HG02759 (cell line): ENCODE results near the gene MTTP.
A peak's percentile ranks its signal among the peaks of the same experiment; 100 is the strongest.

Experiments used
- ATAC-seq: cut with Tn5 transposase; IDR thresholded peaks from one replicate; pipeline ENCODE4 v1.9.1; 2021; ENCODE audit warnings: mild to moderate bottlenecking, moderate library complexity; ENCODE audit not compliant: unreplicated experiment

The MTTP gene

DNA sequence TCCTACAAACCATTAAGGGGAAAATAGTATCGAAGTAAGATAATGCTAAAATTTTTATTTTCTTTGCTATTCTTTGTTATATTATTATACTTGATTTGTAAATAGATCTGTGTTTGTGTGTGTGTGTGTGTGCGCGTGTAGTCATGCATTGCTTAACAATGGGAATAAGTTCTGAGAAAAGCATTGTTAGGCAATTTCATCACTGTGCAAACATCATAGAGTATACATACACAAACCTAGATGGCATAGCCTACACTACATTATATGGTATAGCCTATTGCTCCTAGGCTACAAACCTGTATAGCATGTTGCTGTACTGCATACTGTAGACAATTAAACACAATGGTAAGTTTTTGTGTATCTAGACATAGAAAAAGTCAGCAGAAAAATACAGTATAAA lies 17.1 kb downstream of the MTTP start:
- ATAC-seq, result no peak

DNA sequence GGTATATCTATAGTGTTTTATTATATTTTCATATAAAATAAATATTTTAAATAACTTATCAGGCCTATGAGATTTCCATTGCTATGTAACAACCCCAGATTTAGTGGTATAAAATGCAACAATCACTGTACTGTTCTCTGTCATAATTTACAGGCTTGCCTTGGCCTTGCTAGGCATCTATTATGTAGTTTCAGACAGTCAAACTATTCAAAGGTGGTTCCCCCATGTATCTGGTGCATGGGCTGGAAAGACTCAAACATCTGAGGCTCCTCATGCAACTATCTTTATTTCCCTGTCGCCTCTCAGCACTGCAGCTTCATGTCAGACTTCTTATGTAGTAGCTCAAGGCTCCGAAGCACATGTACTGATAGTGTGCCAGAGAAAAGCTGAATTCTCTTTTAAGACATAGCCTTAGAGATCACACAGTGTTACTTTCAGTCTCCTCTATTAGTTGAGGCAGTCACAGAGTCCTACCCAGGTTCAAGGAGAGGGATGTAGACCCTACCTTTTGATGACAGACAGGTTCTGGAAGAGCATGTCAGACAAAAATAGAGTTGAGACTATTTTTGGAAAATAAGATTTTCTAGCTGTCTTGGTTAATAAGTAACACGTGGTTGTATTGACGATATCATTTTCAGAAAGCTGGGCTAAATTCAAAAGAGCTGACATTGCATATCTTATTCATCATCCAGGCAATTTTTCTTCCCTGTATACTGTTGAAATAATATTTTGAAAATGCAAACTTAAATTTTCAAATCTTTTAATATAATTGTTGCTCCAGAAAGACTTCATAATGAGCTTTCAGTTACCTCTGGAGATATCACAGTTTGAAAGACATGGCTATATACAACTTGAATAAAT lies 19.4 kb downstream of the MTTP start:
- peak; percentile 80 for ATAC-seq

DNA sequence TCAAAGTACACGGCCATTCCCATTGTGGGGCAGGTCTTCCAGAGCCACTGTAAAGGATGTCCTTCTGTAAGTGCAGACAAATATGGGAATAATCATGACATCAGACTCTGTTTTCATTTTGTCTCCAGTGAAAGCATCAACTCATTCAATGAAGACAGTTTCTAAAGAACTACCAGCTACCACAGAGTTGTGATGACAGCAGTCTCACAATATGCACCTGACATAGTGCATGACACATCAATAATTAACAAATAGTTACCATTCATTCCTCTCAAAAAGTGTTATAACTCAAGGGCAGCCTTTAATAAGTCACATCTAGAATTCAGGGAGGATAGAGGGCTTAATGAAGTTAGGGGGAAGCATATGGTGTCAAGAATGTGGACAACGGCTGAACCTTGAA lies 20.2 kb downstream of the MTTP start:
- no peak for ATAC-seq

DNA sequence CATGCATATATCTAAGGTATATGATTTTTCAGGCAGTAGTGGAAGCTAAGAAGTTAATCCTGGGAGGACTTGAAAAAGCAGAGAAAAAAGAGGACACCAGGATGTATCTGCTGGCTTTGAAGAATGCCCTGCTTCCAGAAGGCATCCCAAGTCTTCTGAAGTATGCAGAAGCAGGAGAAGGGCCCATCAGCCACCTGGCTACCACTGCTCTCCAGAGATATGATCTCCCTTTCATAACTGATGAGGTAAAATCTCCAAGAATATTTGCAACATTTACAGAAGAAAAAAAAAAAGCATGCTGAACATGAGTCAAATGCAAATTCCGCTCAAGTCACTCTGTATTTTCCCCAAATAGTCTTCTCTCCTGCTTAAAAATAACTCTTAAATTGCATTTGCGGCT lies 32.1 kb downstream of the MTTP start:
- no peak for ATAC-seq

DNA sequence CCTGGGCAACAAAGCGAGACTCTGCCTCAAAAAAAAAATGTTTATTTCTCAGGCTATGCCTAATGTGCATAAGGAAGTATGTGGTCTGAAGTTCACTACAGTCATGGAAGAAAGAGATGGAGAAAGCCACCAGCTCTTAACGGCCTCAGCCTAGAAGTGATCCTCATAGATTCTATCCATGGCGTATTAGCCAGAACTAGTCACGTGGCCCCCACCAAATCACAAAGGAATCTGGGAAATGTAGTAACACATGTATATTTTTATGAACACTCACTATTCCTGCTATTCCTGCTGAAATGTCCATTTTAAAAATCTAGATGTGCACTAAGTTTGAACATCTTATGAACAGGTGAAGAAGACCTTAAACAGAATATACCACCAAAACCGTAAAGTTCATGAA lies 33.8 kb downstream of the MTTP start:
- no peak for ATAC-seq

DNA sequence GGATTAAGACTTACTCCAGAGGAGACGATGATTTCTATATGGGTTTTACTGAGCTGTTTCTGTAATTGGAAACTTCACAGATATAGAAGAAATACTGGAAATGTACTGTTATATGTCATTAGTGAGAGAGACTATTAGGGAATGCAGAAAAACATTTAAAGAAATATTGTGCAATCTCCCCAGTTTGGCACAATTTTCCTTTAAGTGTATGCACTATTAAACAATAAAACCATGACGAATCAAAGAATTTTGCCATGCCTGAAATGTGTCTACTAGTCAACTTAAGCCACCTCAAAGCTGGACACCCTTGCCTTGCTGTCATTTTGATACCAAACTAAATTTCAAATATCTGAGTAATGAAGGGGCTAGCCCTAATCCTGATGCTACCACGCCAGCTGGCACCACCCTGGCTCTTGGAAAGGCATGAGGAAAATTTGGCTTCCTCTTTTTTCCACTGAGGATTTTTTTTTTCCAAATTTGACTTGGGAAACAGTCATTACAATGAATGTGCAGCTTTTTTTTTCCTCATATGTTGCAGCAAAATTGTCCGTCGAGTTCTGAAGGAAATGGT lies 36.1 kb downstream of the MTTP start:
- ATAC-seq, result no peak

DNA sequence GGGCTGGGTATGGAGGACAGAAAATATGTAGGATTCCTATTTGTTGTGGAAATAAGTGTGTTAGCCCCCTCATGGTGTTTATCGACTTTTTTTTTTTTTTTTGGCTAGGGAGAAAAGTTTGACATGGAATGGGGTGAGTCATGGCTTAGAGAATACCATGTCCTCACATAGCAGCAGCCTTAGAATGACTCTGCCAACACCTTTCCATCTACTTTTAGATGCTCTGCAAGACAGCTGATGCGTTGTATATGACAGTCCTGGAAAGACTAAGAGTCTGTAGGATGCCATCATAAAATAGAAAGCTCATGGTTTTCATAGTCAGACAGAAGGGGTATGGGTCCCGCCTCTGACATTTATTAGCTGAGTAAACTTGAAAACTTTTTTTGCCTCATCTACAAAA lies 37.7 kb downstream of the MTTP start:
- ATAC-seq, result no peak

DNA sequence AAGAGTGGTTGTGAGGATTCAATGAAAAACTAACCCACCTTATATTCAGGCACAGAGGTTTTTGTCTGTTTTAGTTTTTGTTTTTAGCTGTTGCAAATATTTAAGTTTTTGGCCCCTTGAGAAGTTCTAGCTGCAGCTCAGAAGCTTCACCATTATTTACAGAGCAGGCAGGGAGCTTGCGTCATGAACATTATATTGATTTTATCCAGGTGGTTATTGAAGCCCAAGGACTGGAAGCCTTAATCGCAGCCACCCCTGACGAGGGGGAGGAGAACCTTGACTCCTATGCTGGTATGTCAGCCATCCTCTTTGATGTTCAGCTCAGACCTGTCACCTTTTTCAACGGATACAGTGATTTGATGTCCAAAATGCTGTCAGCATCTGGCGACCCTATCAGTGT lies 38.1 kb downstream of the MTTP start:
- no peak for ATAC-seq

DNA sequence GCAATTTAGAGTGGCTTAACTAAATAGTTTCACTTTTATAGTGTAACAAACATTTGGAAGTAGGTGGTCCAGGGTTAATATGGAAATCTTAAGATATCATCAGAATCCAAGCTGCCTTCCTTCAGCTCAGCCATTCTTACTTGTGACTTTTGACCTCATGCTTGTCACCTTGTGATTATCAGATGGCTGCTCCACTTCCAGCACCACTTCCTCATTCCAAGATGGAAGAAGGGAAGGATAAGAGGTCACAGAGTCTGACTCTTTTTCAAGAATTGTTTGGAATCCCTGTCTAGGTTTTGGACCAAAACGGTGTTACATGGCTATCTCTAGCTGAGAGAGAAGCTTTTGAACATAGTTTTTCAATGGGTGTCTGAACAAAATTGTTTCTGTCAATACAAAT lies 39.9 kb downstream of the MTTP start:
- ATAC-seq, result no peak

DNA sequence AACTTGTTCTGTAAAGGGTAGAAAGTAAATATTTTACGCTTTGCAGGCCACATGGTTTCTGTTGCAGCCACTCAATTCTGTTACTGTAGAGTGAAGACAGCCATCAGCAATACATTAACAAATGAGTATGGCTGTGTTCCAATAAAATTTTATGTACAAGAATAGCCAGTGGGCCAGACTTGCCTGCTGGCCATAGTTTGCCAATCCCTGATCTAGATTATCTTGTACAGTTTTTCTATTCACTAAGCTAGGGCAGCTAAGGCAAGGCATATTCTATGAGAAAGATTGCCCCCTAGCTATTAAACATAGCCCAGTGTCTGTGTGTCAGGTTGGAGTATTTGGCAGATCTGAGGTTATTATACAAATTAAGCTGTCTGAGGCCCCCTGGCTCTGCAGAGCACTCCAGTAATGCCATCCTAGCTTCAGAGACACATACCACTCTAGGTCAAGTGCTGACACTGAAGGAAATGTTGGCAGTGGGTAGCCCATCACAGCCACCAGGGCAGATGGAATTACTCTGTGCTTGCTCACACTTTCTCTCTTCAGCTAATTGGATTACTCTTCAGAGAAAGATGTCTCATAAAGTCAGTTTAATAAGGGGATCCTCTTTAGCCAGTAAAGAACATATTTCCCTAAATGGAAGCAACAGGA lies 40.7 kb downstream of the MTTP start:
- no peak for ATAC-seq

DNA sequence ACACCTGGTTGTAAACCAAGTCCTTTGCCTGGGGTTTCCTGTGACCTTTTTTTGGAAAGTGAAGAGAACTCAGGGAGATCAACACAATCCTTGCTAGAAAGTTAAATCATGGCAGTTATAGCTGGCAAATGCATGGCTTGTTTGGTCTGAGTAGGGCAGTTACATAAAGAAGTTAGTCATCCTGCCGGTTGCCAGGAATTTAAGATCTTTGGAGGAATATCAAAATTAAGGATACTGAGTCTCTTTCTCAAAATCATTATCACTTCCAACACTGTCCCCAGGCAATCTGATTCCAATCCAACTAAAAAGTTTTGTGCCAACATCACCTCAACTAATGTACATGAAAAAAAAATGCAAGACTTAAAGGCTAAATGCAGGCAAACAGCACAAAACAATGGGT lies 42.8 kb downstream of the MTTP start:
- ATAC-seq, result no peak

DNA sequence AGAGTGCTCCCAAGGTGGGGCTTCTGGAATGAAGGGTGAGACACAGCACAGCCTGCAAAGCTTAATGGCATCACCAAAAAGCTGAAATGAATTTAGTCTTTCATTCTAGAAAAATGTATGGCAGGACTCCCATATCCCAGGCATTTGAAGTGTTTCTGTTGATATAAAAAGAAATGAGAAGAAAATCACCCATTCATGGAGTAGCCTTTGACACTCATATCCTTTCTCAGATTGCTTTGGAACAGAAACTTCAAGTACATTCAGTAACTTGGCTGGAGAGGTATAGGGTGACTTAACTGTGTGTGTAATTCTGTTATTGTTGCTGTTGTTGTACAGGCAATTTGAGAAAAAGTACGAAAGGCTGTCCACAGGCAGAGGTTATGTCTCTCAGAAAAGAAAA lies 47.7 kb downstream of the MTTP start:
- ATAC-seq, result no peak

DNA sequence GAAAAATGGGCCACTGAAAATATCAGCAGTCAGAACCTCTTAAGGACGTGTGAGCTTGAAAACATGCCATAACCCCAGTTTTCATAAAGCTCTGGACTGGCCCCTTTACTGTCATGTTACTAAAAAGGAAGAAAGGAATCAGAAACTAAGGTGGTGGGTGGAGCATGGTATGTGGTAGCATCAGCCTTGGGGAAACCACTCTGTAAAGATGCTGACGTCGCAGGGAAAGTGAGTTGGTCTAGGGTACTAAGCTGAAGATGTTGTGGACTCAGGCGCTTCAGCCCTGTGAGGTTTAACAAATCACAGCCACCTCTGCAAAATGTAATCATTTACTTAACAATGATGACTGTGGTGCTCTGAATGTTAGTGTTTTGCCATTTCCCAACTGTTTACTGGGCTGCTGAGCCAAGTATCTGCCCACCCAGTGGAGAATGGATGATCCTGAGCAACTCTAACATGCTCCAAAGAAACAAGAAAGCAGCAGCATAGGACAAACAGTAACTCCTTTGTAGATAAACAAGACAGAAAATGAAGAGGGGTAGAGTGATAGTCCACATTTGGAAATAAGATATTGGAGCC lies 49.6 kb downstream of the MTTP start:
- no peak for ATAC-seq

DNA sequence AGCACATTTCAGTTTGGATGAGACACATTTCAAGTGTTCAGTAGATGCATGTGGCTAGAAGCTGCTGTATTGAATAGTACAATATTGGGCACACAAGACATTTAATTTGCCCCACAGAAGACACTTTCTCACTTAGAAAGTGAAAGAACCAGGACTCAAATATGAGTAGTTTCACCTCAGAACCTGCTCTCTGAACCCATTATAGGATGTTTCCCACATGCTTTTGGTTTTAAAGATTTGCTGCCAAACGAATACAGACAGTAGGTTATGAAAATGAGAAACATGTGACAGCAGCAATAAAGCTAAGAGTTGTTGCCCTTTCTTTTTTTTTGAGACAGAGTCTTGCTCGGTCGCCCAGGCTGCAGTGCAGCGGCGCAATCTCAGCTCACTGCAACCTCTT lies 50.7 kb downstream of the MTTP start:
- peak; percentile 48 for ATAC-seq

DNA sequence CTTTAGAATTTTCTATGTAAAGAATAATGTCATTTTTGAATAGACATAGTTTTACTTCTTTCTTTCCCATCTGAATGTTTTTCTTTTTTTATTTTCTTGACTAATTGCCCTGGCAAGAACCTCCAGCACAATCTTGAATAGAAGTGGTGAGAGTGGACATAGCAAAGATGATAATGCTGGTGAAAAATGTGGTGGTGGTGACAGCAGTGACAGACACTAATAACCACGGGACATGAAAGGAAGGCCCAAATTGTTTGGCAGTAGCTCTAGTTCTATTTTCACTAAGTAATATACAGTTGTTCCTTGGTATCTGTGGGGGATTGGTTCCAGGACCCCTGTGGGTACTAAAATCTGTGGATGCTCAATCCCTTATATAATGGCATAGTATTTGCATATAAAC lies 53.4 kb downstream of the MTTP start:
- ATAC-seq, result no peak

DNA sequence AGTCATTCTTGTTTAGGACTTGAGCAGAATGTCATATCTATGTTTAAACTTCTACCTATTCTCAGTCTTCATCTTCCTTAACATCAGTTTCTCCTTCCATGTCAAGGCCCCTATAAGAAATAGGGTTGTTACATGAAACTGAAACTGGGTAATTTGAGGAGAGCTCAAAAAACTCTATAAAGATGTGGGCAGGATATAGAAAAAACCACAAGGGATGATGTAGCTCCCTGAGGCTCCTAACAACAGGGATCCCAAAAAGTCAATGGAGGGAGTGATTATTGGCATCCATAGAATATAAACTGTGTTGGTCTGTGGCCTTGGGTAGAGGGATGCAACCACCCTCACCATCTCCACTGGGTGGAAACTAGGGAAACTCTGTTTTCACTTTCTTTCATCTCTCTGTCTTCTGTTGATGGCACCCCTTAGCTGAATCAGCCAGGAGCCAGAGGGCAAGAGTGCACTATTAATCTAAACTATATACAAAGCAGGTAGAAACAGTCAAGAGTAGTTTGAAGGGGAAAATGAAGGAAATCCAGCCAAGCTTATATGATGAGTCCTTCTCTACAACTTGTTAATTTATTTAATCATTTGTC lies 55.4 kb downstream of the MTTP start:
- ATAC-seq, result no peak

DNA sequence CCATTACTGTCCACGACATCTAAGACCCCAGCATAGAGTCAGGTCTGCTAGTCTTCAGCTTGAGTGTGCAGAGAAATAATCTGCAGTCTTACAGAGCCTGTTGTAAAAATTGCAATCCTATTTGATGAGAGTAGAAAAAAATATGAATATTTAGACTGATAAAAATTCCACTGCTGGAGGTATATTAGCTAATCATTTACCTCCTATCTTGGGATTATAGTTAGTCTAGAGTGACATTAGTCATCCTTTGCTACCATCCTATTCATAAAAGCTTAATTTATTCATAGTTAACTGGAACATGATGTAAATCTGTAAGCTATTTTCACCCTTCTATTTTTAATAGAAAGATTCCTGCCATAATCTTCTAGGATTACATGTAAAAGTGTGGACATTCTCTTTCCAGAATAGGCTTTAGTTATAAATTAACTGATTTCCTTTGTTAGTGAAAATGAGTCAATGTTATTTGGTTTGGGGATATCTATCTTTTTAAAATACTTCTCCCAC lies 56.3 kb downstream of the MTTP start:
- no peak for ATAC-seq

DNA sequence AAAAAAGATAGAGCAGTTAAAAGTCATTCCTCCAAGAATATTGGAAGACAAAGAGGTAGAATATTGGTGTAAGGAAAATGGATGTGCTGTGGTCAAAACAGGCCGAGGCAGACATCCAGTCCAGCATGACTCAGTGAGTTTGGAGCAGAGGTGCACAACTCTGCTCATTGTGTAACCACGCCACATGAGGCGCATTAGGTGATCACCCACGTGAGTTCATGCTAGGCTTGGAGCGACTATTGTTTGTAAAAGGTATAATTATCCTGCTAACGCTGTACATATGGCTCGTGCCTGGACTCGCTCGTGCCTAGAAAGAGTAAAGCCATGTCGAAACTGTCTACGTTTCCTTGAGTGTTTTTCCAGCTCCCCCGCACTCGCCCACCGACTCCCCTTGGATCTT lies 59.1 kb downstream of the MTTP start:
- no peak for ATAC-seq

DNA sequence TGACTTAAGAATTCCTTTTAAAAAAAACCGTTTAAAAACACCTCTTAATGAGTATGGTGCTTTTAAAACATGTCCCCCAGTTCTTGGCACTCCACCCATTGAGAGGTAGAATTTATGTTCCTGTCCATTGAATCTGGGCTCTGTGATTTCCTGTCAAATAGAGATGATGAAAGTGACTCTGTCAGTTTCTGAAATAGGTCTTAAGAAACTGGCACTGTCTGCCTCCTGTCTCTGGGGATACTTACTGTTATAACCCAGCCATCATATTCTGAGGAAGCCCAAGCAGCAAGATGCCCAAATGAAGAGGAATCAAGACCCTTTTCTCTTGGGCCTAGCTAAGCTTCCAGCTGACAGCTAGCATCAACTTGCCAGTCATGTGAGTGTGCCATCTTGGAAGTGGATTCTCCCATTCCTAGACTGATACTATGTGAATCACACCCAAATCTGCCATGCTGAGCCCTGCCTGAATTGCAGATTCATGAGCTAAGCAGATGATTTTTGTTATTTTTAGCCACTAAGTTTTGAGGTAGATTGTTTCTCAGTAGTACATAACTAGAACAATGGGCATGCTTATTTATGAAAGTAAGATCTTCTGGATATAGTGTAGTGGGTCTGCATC lies 60.2 kb downstream of the MTTP start:
- no peak for ATAC-seq

DNA sequence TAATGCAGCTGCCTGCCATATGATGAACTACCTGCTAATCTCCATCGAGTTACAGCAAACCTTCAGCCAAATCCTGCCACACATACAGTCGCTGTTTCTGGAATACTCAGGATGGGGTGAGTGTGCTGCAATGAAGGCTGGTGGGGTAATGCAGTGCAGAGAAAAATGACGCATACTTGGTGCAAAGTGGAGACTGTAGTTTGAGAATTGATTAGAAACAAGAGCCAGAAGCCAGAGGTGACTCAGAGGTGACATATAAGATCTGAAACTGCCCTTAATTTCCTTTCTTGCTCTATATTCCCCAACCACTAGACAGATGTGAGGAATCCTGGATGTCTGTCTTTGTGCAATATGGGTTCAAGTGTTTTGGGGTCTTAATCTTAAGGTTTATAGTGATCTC lies 61.0 kb downstream of the MTTP start:
- no peak for ATAC-seq

DNA sequence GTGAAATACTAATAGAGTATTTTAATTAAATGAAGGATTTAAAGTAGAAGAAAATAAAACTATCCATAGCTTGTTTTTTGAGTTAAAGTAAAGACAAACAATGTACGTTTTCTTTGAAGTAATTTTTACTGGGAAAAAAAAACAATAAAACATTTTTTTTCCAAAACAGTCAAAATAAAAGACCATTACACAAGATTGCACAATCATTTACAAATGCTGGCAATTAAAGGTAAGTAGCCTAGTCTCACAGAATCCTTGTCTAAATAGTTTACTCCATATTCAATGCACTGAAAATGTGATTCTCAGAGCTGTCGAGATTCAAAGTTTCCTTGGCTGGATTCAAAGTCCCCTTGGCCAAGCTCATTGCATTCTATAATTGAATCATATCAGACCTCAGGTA lies 61.8 kb downstream of the MTTP start:
- no peak for ATAC-seq
